ENCODE results near the gene CDCA8. TPM values are rescaled to one million over a fixed set of nuclear protein-coding genes. Genes with fewer than 3 reads are reported as not detected.

The CDCA8 gene
- total and polyA plus RNA-seq, 2 donors (not counting 3 experiments of a cell fraction or from before 2014, with no cell fraction given), result 38.5 to 45.7 TPM

- H3K4me2 ChIP-seq (ENCODE audit: insufficient read depth, low read length), result peak overlapping the region; percentile 79
- no peak overlapping the region for H3K27ac ChIP-seq (ENCODE audit: insufficient read depth, low read depth, low read length)
- no peak for TF ChIP-seq GATA2 (IDR thresholded peaks at IDR 0.05; ENCODE audit: insufficient read depth, insufficient read length, low read depth, low read length)
- no peak for TF ChIP-seq JUN (IDR thresholded peaks at IDR 0.05; ENCODE audit: borderline replicate concordance, insufficient read depth, insufficient read length, low read depth)
- no peak for TF ChIP-seq MYC (IDR thresholded peaks at IDR 0.05; ENCODE audit: low read depth, low read length)
- TF ChIP-seq, protein P1, sequence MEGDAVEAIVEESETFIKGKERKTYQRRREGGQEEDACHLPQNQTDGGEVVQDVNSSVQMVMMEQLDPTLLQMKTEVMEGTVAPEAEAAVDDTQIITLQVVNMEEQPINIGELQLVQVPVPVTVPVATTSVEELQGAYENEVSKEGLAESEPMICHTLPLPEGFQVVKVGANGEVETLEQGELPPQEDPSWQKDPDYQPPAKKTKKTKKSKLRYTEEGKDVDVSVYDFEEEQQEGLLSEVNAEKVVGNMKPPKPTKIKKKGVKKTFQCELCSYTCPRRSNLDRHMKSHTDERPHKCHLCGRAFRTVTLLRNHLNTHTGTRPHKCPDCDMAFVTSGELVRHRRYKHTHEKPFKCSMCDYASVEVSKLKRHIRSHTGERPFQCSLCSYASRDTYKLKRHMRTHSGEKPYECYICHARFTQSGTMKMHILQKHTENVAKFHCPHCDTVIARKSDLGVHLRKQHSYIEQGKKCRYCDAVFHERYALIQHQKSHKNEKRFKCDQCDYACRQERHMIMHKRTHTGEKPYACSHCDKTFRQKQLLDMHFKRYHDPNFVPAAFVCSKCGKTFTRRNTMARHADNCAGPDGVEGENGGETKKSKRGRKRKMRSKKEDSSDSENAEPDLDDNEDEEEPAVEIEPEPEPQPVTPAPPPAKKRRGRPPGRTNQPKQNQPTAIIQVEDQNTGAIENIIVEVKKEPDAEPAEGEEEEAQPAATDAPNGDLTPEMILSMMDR (IDR thresholded peaks at IDR 0.05; ENCODE audit: extremely low read depth in 1 of 2, insufficient read depth in 1 of 2, low read depth in 1 of 2, low read length in 2 of 2), result no peak
- TF ChIP-seq FOS (IDR thresholded peaks at IDR 0.05; ENCODE audit: borderline replicate concordance, insufficient read depth, low read length), result no peak
- TF ChIP-seq POLR2A (IDR thresholded peaks at IDR 0.05; ENCODE audit: low read depth, low read length), result no peak
- TF ChIP-seq EZH2 (IDR thresholded peaks at IDR 0.05; ENCODE audit: borderline replicate concordance, low read depth, low read length, severe bottlenecking), result no peak
- TF ChIP-seq POLR2AphosphoS5 (IDR thresholded peaks at IDR 0.05; ENCODE audit: insufficient read depth, low read depth, low read length), result no peak
- TF ChIP-seq MAX (IDR thresholded peaks at IDR 0.05; ENCODE audit: insufficient read depth, insufficient read length), result no peak
- dilution Hi-C loops (cut with MboI; ENCODE audit: extremely low pct_ligation_motif_present, low sequenced_read_pairs) (no loop called here), intact Hi-C loops (cut with micrococcal nuclease) (loop anchor here (1.0 to 5.0 kb wide), 6 partner anchors 95 to 241 kb away; partner anchors contain the start of genes DNALI1 and YRDC)
- peak overlapping the region; percentile 32 for H3K9ac ChIP-seq (replicated peaks; ENCODE audit: extremely low read depth, insufficient read depth, low read length)
- CTCF ChIA-PET, result interaction anchor here (1.0 to 3.4 kb wide), 4 partner anchors 10 to 168 kb away, joined by 4 to 22 read pairs (median 6); partner anchors contain the start of genes DNALI1 and MTF1
- no peaks in the 10 kb centered on the region for H3K27me3 ChIP-seq (ENCODE audit: control insufficient read depth in 2 of 2, insufficient read depth in 2 of 2, low read length in 2 of 2)
- peak overlapping the region; percentile 91 for H2AFZ ChIP-seq (ENCODE audit: low read depth, low read length)
- DNase-seq (ENCODE audit: low read depth, low spot score), result peak; percentile 37
- no peaks in the 10 kb centered on the region for H3K9me3 ChIP-seq (replicated peaks; ENCODE audit: control insufficient read depth, insufficient read depth, low read length)
- H3K36me3 ChIP-seq (ENCODE audit: control insufficient read depth in 2 of 2, extremely low read depth in 1 of 2, insufficient read depth in 2 of 2, low read length in 2 of 2), result peaks cover 0 to 8% of the 10 kb centered on the region in 2 experiments
- FAIRE-seq, result no peak
- H4K20me1 ChIP-seq (replicated peaks; ENCODE audit: control insufficient read depth, extremely low read depth, insufficient read depth, low read length), result no peaks in the 10 kb centered on the region
- peaks cover 29% of the 10 kb centered on the region for H3K4me1 ChIP-seq (ENCODE audit: control insufficient read depth, extremely low read depth, insufficient read depth, low read length)
- peaks cover 56% of the 10 kb centered on the region for H3K79me2 ChIP-seq (ENCODE audit: control insufficient read depth, insufficient read depth, low read length)
- POLR2A ChIA-PET, result interaction anchor here (0.7 kb wide), 1 partner anchor 218 kb away, joined by 3 read pairs; no protein-coding TSS in a partner anchor
- no TSS peak for BruUV-seq (replicated peaks)
- no peaks in the 10 kb centered on the region for H3K9me1 ChIP-seq (replicated peaks; ENCODE audit: control insufficient read depth, extremely low read depth, insufficient read depth, low read length)
- peak overlapping the region; percentile 54 to 62 (median 55) for H3K4me3 ChIP-seq (replicated peaks in 1 of 3; ENCODE audit: insufficient read depth in 1 of 3, low read depth in 1 of 3, low read length in 3 of 3)
Measured at GRCh38 chr1:37691497-37692077, 729 bp upstream of the CDCA8 start.

All from endothelial cell of umbilical vein (primary cell).